Activated CD4-positive, alpha-beta T cell treated with anti-CD3 and anti-CD28 coated beads for 36 hours (primary cell): ENCODE measurements around the gene NGB. TPM values are rescaled to one million over a fixed set of nuclear protein-coding genes. Genes with fewer than 3 reads are reported as not detected.
A peak's percentile ranks its signal among the peaks of the same experiment; 100 is the strongest.
"Not testable (repeated sequence)": the region's sequence is repeated elsewhere in the genome, so short reads cannot be mapped to it uniquely, and the experiment has no call there.

Experiments
- ATAC-seq: fragments of 200-7000 bp; cut with Tn5 transposase; one replicate; pipeline ENCODE4 v1.10.0; 2021; ENCODE audit warnings: mild to moderate bottlenecking, moderate library complexity
- CTCF ChIA-PET: fragments of 350-600 bp; sonication (Branson Sonifier 250); formaldehyde crosslinking; loops from one replicate; lab custom pipeline; 2021; ENCODE audit warnings: antibody characterized with exemption; lab: Charles Lee
- POLR2A ChIA-PET: fragments of 350-600 bp; sonication (Branson Sonifier 250); formaldehyde crosslinking; loops from one replicate; lab custom pipeline; 2021; ENCODE audit warnings: antibody characterized with exemption, inconsistent platforms; lab: Charles Lee
- DNase-seq: peaks from one replicate; pipeline ENCODE4 v3.0.0-alpha.2; 2020
- H3K27ac Mint-ChIP-seq: one replicate; pipeline ENCODE4 v1.8.0; 2021; ENCODE audit warnings: mixed read lengths
- H3K27me3 Mint-ChIP-seq: one replicate; pipeline ENCODE4 v1.8.0; 2021; ENCODE audit warnings: mixed read lengths
- H3K36me3 Mint-ChIP-seq: one replicate; pipeline ENCODE4 v1.8.0; 2021; ENCODE audit warnings: low read depth, mixed read lengths
- H3K4me1 Mint-ChIP-seq: one replicate; pipeline ENCODE4 v1.8.0; 2021; ENCODE audit warnings: mixed read lengths
- H3K4me3 Mint-ChIP-seq: one replicate; pipeline ENCODE4 v1.8.0; 2021; ENCODE audit warnings: mild to moderate bottlenecking, moderate library complexity, mixed read lengths
- H3K9me3 Mint-ChIP-seq: one replicate; pipeline ENCODE4 v1.8.0; 2021; ENCODE audit warnings: low read depth, mixed read lengths
- intact Hi-C, 2 experiments: fragments of 100-400 bp; cut with DNase I in 1 of 2; cut with micrococcal nuclease in 1 of 2; formaldehyde crosslinking; loops; one replicate each; pipeline versions ENCODE4 v1.14.2 to v1.15.1; 2022 to 2024; cut with DNase I, micrococcal nuclease
- total RNA-seq, 2 experiments: library from RNA; stranded (reverse); gene quantifications; one replicate each; pipeline ENCODE4 v1.2.3, GENCODE V29; 2021

Gene NGB
- total RNA-seq, 2 experiments from 2014 or later, result not detected

DNA sequence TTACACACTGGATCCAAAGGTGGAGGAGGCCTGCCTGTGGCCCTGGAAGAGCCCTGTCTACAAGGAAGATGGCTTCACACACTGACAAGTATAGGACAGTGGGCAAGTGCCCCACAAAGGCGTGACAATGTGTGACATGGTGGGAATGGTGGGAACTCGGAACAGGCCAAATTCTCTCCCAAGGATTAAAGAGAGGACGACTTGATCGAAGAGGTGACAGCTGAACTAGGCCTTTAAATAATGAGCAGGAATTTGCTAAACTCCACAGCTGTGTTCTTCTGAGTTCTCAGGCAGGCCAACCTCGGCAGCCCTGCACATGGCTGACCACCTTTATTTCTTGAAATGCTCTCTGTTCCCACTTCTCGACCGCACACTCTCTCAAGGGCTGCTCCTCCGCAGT is 25.9 kb upstream of the NGB start:
- CTCF ChIA-PET, result interaction anchor here (1.4 to 9.8 kb wide), 2 partner anchors 17 to 162 kb away, joined by 4 to 176 read pairs; no protein-coding TSS in a partner anchor
- H3K4me1 Mint-ChIP-seq, result no peaks in the 10 kb centered on the region

DNA sequence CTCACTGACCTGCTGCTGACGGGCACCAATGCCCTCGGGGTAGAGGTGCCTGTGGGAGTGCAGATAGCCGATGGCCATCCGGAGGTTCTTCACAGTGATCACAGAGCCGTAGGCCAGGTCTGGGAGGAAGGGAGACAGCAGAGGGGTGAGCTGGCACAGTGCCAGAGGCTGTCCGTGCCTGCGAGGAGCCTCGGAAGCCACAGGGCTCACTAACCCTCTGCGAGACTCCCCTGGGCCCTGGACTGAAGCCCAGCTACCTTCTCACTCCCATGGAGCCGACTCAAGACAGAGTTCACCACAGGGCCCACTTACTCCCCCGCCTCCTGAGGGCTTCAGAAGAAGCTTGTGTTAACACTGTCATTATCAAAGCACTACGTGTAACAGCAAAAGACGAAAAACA is 25.1 kb upstream of the NGB start:
- ATAC-seq (no peak), DNase-seq (no peak)
- H3K9me3 Mint-ChIP-seq, result no peaks in the 10 kb centered on the region
- H3K36me3 Mint-ChIP-seq, result peaks cover 7% of the 10 kb centered on the region
- CTCF ChIA-PET, result interaction anchor here (1.4 to 9.8 kb wide), 2 partner anchors 18 to 163 kb away, joined by 4 to 176 read pairs; no protein-coding TSS in a partner anchor
- H3K27me3 Mint-ChIP-seq, result no peaks in the 10 kb centered on the region
- POLR2A ChIA-PET, result no interaction called here
- no peak overlapping the region for H3K27ac Mint-ChIP-seq
- H3K4me1 Mint-ChIP-seq, result no peaks in the 10 kb centered on the region
- H3K4me3 Mint-ChIP-seq, result no peak overlapping the region
- intact Hi-C loops, result no loop called here

More for the DNA sequence above, 25.9 kb upstream of the NGB start:
- ATAC-seq (no peak), DNase-seq (no peak)
- intact Hi-C loops, result no loop called here
- POLR2A ChIA-PET, result no interaction called here
- Mint-ChIP-seq H3K27me3 (no peaks in the 10 kb centered on the region), H3K27ac (no peak overlapping the region), H3K4me3 (no peak overlapping the region), H3K36me3 (peaks cover 7% of the 10 kb centered on the region), H3K9me3 (no peaks in the 10 kb centered on the region)

DNA sequence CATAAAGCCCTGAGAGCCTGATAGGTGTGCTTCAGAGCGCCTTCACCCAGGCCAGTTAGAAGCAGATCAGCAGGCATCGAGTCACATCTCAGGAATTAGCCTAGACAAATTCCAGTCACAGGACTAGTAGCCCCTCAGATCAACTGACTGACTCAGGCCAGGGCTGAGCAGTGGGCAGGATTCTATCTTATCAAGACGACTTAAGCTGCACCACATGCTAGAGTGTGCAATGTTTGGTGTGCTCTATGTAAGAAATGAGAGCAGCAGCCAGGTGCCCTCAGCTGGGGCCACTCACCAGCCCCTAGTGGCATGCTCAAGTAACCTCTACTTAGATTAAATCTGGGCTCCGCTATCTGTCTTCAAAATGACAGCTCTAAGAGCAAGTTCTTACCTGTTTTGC is 19.7 kb upstream of the NGB start:
- intact Hi-C loops, result no loop called here
- no peak overlapping the region for H3K4me3 Mint-ChIP-seq
- ChIA-PET CTCF (interaction anchor here (0.6 to 1.4 kb wide), 6 partner anchors 8 to 502 kb away, joined by 3 to 5 read pairs (median 3); no protein-coding TSS in a partner anchor), POLR2A (no interaction called here)
- no peaks in the 10 kb centered on the region for H3K9me3 Mint-ChIP-seq
- no peak for DNase-seq
- no peaks in the 10 kb centered on the region for H3K4me1 Mint-ChIP-seq
- H3K27ac Mint-ChIP-seq, result no peak overlapping the region
- H3K36me3 Mint-ChIP-seq, result peaks cover 2% of the 10 kb centered on the region
- no peaks in the 10 kb centered on the region for H3K27me3 Mint-ChIP-seq
- no peak for ATAC-seq

DNA sequence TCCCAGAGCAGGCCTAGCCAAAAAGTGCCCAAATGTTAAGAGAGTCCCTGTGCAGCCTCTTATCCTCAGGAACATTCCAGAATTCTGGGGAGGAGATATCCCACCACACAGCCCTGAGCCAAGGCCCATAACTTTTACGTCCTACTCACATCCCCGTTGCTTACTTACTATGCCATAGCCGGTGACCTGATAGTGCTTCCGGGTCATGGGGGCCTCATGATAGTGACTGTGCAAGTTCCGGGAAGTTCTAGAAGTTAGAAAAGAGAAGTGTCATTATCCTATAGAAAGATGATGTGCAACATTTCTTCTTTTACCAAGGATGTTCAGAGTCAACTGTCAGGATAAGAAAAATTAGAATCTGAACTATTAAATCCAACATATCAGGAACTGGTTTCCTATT is 15.6 kb upstream of the NGB start:
- no peak overlapping the region for H3K27ac Mint-ChIP-seq
- no peaks in the 10 kb centered on the region for H3K4me1 Mint-ChIP-seq
- ChIA-PET CTCF (interaction anchor here (1.1 to 1.2 kb wide), 2 partner anchors 14 to 28 kb away, joined by 3 to 4 read pairs; no protein-coding TSS in a partner anchor), POLR2A (no interaction called here)
- H3K4me3 Mint-ChIP-seq, result no peak overlapping the region
- no peak for ATAC-seq
- no peaks in the 10 kb centered on the region for H3K9me3 Mint-ChIP-seq
- intact Hi-C loops, result no loop called here
- no peak for DNase-seq
- H3K27me3 Mint-ChIP-seq, result no peaks in the 10 kb centered on the region
- H3K36me3 Mint-ChIP-seq, result peaks cover 11% of the 10 kb centered on the region

DNA sequence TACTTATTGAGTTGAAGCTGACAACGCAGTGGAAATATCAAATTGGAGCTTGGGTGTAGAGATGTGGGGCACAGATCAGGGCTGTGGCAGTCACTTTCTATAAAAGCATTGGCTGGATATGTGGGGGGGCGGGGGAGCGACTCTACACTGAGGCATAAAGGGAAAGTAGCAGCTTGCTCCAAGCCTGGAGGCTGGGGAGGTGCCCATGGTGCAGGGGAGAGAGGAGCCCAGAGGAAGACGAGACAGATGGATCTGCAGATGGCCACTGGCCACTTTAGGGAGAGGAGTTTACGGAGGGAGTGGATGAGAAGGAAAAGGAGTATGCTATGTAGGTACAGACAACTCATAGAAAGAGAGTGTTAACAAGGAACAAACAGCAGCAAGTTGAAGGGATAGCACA is 13.5 kb upstream of the NGB start:
- DNase-seq (no peak), ATAC-seq (no peak)
- Mint-ChIP-seq H3K27me3 (no peaks in the 10 kb centered on the region), H3K9me3 (no peaks in the 10 kb centered on the region), H3K36me3 (peaks cover 11% of the 10 kb centered on the region), H3K4me1 (no peaks in the 10 kb centered on the region), H3K4me3 (no peak overlapping the region), H3K27ac (no peak overlapping the region)
- intact Hi-C loops, result no loop called here
- ChIA-PET CTCF (interaction anchor here (0.6 kb wide), 1 partner anchor 40 kb away, joined by 4 read pairs; no protein-coding TSS in a partner anchor), POLR2A (no interaction called here)

DNA sequence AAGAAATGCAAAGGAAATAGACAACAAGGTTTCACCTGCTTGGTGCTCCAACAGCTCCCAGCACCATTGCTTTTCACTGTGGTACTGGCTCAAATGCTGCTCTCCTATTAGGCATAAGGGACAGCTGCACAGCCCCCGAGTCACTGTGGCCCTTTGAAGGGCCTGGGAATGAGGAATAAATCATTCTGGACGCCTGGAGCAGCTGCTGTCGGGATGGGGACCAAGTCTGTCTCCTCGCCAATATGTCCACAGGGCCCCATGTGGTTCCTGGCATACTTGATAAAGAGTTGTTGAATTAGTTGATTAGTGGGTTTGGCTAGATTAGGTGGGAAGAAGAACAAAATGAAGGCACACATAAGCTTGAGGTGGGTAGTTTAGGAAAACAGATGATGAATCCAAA is 13.1 kb upstream of the NGB start:
- ChIA-PET POLR2A (no interaction called here), CTCF (interaction anchor here (0.6 to 1.9 kb wide), 2 partner anchors 9 to 41 kb away, joined by 4 to 5 read pairs; no protein-coding TSS in a partner anchor)
- Mint-ChIP-seq H3K27me3 (no peaks in the 10 kb centered on the region), H3K4me3 (no peak overlapping the region), H3K36me3 (peaks cover 12% of the 10 kb centered on the region), H3K27ac (no peak overlapping the region), H3K4me1 (no peaks in the 10 kb centered on the region), H3K9me3 (no peaks in the 10 kb centered on the region)
- ATAC-seq (no peak), DNase-seq (no peak)
- intact Hi-C loops, result no loop called here

DNA sequence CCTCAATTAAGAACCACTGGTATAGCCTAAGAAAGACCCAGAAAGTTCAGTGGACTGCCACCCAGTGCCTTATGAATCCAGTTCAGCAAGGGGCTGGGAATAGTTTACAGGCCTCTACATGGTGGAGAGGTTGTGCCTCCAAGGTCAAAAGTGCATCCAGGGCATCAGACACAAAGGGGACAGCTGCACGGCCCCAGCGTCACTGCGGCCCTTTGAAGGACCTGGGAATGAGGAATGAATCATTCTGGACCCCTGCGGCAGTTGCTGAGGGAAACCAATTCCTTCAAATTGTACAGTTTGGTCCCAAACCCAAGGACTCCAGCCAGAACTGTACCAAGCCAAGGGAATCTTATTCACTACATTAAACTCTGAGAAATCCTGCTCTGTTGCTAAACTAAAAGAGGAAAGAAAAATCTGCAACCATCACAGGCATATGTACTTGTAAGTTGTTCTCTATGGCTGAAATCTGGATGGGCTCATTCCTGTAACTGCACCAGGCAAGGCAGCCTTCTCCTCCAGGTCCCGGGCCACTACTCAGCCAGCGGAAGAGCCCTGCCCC is 10.9 kb upstream of the NGB start:
- ATAC-seq, result no peak
- Mint-ChIP-seq H3K9me3 (no peaks in the 10 kb centered on the region), H3K27me3 (no peaks in the 10 kb centered on the region), H3K27ac (no peak overlapping the region), H3K4me1 (no peaks in the 10 kb centered on the region), H3K36me3 (peaks cover 12% of the 10 kb centered on the region), H3K4me3 (no peak overlapping the region)
- ChIA-PET CTCF (interaction anchor here (0.7 to 1.9 kb wide), 5 partner anchors 9 to 409 kb away, joined by 3 to 5 read pairs (median 4); no protein-coding TSS in a partner anchor), POLR2A (no interaction called here)
- DNase-seq, result no peak
- intact Hi-C loops, result no loop called here

DNA sequence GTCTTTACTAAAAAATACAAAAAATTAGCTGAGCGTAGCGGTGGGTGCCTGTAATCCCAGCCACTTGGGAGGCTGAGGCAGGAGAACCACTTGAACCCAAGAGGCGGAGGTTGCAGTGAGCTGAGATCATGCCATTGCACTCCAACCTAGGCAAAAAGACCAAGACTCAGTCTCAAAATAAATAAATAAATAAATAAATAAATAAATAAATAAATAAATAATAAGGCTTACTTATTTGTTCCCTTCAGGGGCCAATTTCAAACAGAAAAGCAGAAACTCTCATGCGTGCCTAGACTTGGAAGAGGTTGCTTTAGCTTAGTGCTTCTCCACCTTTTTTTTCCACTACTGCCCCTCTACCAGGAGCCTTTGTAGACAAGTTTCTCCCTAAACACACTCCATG is 9.9 kb upstream of the NGB start:
- H3K27me3 Mint-ChIP-seq, DNase-seq, ATAC-seq, intact Hi-C loops, H3K27ac Mint-ChIP-seq, H3K4me1 Mint-ChIP-seq, H3K9me3 Mint-ChIP-seq, POLR2A ChIA-PET, H3K4me3 Mint-ChIP-seq: not testable (repeated sequence)
- CTCF ChIA-PET, result interaction anchor here (0.7 to 1.0 kb wide), 3 partner anchors 35 to 78 kb away, joined by 3 read pairs; no protein-coding TSS in a partner anchor
- H3K36me3 Mint-ChIP-seq, result peaks cover 12% of the 10 kb centered on the region

DNA sequence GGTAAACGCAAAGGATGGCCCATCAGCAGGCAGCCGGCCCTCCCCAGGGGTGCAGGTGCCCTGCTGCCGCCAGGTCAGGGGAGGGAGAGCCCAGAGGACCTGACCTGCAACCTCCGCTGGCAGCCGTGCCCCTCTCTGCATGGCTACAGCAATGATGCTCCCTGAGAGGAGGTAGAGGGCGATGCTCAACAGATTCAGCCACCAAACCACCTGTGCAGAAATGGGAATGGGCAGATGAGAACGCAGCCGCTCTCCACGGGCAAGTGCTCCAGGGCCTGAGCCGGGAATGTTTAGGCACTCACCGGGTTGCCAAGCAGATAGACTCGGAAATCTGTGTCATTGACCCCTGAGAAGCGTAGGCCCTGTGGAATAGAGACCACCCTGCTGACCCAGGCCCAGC is 8.7 kb upstream of the NGB start:
- ChIA-PET POLR2A (no interaction called here), CTCF (interaction anchor here (0.7 to 1.2 kb wide), 3 partner anchors 36 to 594 kb away, joined by 3 read pairs; no protein-coding TSS in a partner anchor)
- H3K27me3 Mint-ChIP-seq, result no peaks in the 10 kb centered on the region
- H3K4me1 Mint-ChIP-seq, result no peaks in the 10 kb centered on the region
- H3K9me3 Mint-ChIP-seq, result no peaks in the 10 kb centered on the region
- no peak for DNase-seq
- no peak for ATAC-seq
- no peak overlapping the region for H3K4me3 Mint-ChIP-seq
- H3K36me3 Mint-ChIP-seq, result peaks cover 10% of the 10 kb centered on the region
- no peak overlapping the region for H3K27ac Mint-ChIP-seq
- intact Hi-C loops, result loop anchor here in 1 of 2 experiments (1.0 kb wide), 1 partner anchor 37 kb away; no protein-coding TSS in a partner anchor

DNA sequence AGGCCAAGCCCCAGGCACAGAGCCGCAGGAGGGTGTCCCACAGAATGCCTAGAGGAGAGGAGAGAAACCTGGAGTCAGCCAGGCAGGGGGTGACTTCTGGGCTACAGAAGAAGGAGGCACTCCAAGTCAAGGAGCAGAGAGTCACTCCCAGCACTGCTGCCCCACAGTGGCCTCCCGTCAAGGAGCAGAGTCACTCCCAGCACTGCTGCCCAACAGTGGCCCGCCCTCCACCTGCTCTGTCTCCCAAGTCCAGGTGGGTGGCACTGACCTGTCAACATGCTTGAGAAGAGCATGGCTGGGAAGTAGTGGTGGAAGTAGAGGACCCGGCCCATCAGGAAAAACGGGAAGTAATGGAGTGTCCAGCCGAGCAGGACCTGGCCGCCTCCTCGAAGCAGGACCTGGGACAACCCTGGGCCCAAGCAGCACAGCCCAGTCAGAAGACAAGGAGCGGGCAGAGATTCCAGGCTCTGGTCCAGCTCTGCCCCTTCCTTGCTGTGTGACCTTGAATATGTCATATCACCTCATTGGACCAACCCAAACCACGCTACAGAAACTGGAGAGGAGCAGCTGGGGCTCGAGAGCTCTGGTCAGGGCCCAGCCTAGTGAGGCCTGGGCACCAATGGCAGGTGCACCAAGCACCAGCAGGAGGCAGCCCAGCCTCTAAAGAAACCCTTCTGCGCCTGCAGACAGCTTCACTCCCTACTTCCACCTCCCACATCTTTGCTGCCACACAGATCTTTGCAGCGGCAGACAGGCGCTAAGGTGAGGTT is 7.6 kb upstream of the NGB start:
- ChIA-PET POLR2A (interaction anchor here (0.6 kb wide), 2 partner anchors 194 to 302 kb away, joined by 3 read pairs; no protein-coding TSS in a partner anchor), CTCF (interaction anchor here (0.7 to 1.2 kb wide), 3 partner anchors 37 to 595 kb away, joined by 3 to 4 read pairs (median 3); no protein-coding TSS in a partner anchor)
- Mint-ChIP-seq H3K4me1 (no peaks in the 10 kb centered on the region), H3K36me3 (peaks cover 4% of the 10 kb centered on the region), H3K27me3 (no peaks in the 10 kb centered on the region), H3K9me3 (no peaks in the 10 kb centered on the region), H3K27ac (no peak overlapping the region), H3K4me3 (no peak overlapping the region)
- intact Hi-C loops, result loop anchor here in 1 of 2 experiments (1.0 kb wide), 1 partner anchor 38 kb away; no protein-coding TSS in a partner anchor
- ATAC-seq (no peak), DNase-seq (peak; percentile 15)

DNA sequence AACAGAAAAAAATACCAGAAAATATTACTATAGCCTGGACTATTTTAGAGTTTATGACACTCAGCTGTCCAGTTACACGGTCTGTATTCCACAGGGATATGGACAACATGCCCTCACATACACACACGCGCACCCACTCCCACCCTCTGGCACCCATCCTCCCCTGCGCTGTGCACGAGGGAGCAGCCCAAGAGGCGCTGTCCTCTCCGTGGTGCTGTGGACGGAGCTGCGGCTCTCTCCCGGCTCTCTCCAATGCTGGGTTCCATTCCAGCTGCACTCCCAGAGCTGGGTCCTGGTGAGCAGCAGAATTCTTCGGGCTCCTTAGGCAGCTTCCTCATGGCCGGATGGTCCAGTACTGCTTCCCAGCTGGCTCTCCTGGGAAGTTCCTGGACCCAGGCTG is 6.0 kb upstream of the NGB start:
- Mint-ChIP-seq H3K4me3 (no peak overlapping the region), H3K4me1 (no peaks in the 10 kb centered on the region), H3K9me3 (no peaks in the 10 kb centered on the region), H3K36me3 (peaks cover 2% of the 10 kb centered on the region), H3K27ac (no peak overlapping the region), H3K27me3 (peaks cover 4% of the 10 kb centered on the region)
- DNase-seq (no peak), ATAC-seq (no peak)
- intact Hi-C loops, result no loop called here
- ChIA-PET CTCF (interaction anchor here (0.8 kb wide), 1 partner anchor 42 kb away, joined by 3 read pairs; no protein-coding TSS in a partner anchor), POLR2A (no interaction called here)
